ENCODE data around the gene NDUFAB1.

- TF ChIP-seq, protein P1, sequence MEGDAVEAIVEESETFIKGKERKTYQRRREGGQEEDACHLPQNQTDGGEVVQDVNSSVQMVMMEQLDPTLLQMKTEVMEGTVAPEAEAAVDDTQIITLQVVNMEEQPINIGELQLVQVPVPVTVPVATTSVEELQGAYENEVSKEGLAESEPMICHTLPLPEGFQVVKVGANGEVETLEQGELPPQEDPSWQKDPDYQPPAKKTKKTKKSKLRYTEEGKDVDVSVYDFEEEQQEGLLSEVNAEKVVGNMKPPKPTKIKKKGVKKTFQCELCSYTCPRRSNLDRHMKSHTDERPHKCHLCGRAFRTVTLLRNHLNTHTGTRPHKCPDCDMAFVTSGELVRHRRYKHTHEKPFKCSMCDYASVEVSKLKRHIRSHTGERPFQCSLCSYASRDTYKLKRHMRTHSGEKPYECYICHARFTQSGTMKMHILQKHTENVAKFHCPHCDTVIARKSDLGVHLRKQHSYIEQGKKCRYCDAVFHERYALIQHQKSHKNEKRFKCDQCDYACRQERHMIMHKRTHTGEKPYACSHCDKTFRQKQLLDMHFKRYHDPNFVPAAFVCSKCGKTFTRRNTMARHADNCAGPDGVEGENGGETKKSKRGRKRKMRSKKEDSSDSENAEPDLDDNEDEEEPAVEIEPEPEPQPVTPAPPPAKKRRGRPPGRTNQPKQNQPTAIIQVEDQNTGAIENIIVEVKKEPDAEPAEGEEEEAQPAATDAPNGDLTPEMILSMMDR (IDR thresholded peaks at IDR 0.05; ENCODE audit: low read depth, low read length): no peak
- no peak for TF ChIP-seq POLR2A (IDR thresholded peaks at IDR 0.05; ENCODE audit: extremely low read depth, insufficient read length)
These were observed 24.2 kb downstream of the NDUFAB1 start for GRCh38 chr16:23571895-23572294.

All from NB4 (cell line).